Adrenal gland (tissue), 12 donors: Measurements from ENCODE around the gene SPCS3. TPM values are rescaled to one million over a fixed set of nuclear protein-coding genes. Genes with fewer than 3 reads are reported as not detected.
"Not testable (repeated sequence)": the region's sequence is repeated elsewhere in the genome, so short reads cannot be mapped to it uniquely, and the experiment has no call there.

Experiments used
- DNase-seq, 7 donors: peaks; one replicate each; pipeline ENCODE4 v3.0.0-alpha.2; 2019 to 2020
- H3K27ac ChIP-seq, 5 donors: fragments of 200-600 bp; sonication (generic) in 4 of 5; 1 replicate in 3 of 5; 2 replicates in 2 of 5; pipeline versions ENCODE4 v1.5.1 to v1.8.0; 2016 to 2020; ENCODE audit warnings: mild to moderate bottlenecking in 1 of 5
- H3K27me3 ChIP-seq: fragments of 200-600 bp; 2 replicates; pipeline ENCODE4 v1.8.0; 2021
- H3K36me3 ChIP-seq, 2 donors: fragments of 200-600 bp; replicated peaks in 1 of 2; 1 replicate in 1 of 2; 2 replicates in 1 of 2; pipeline versions ENCODE4 v1.5.1 to v1.8.0; 2018 to 2022
- H3K4me1 ChIP-seq, 2 donors: fragments of 200-600 bp; replicated peaks in 1 of 2; 1 replicate in 1 of 2; 2 replicates in 1 of 2; pipeline versions ENCODE4 v1.5.1 to v1.8.0; 2018 to 2021
- H3K4me3 ChIP-seq, 4 donors: fragments of 200-600 bp; sonication (generic) in 3 of 4; one replicate each; pipeline ENCODE4 v1.5.1; 2016 to 2018
- H3K9me3 ChIP-seq, 3 donors: fragments of 200-600 bp; sonication (generic) in 1 of 3; replicated peaks in 1 of 3; 1 replicate in 2 of 3; 2 replicates in 1 of 3; pipeline versions ENCODE4 v1.5.1 to v1.8.0; 2016 to 2021
- POLR2A ChIP-seq, 2 donors: fragments of 450-650 bp; IDR thresholded peaks; one replicate each; pipeline ENCODE4 v1.6.1; 2017; ENCODE audit warnings: antibody characterized with exemption in 2 of 2, mild to moderate bottlenecking in 2 of 2, moderate library complexity in 1 of 2
- WGBS, 4 donors: extraction: QIAGEN DNeasy Blood & Tissue Kit in 2 of 4; methylation state at CpG; one replicate each; pipeline versions ENCODE4 v1.1.5 to v1.1.7; 2013 to 2017; 5-methylcytosine and 5-hydroxymethylcytosine counted together
- intact Hi-C, 2 donors: fragments of 100-400 bp; cut with DNase I; formaldehyde crosslinking; loops; one replicate each; pipeline versions ENCODE4 v1.14.1 to v1.15.0; 2022 to 2023
- polyA plus RNA-seq, 3 donors: library from polyadenylated mRNA; stranded (reverse); fragments of 200-250 nt in 2 of 3; fragments of 350-450 nt in 1 of 3; fragmentation: Illumina TruSeq in 1 of 3; extraction: RNeasy Lipid Tissue Mini Kit (QIAGEN cat#74804) in 1 of 3; gene quantifications; one replicate each; pipeline ENCODE4 v1.2.3, GENCODE V29; 2013 to 2014
- total RNA-seq, 9 donors: library from RNA; depleted of rRNA in 4 of 9; stranded (reverse); fragments of >200 nt in 4 of 9; fragments of 120-200 nt in 1 of 9; fragmentation: NEBNext Ultra II Directional in 1 of 9; extraction: Animal tissue kit (Norgen Biotek cat#: 25700) in 1 of 9; gene quantifications; one replicate each; pipeline versions ENCODE4 v1.1.0 to v1.2.4, GENCODE V29; 2013 to 2023
- TF ChIP-seq, protein P1 (sequence below), 6 experiments: fragments of 450-650 bp in 4 of 6; fragments of 200-600 bp in 2 of 6; sonication (generic) in 1 of 6; IDR thresholded peaks; 1 replicate in 5 of 6; 2 replicates in 1 of 6; pipeline versions ENCODE4 v1.5.1 to v1.8.0; 2016 to 2021; ENCODE audit warnings: antibody characterized with exemption in 6 of 6, mild to moderate bottlenecking in 2 of 6, moderate library complexity in 1 of 6
- donor health status: healthy with polysubstance abuse.
- donor health status: Bipolar disorder and iron deficiency.
- donor health status: DM: yes; HTN: yes; CAD: no.
- donor health status: DM: no; HTN: no; CAD: no.
- donor health status: DM: no; HTN: no; CAD: no.
- donor health status: DM: yes; HTN: yes; CAD: no.

The SPCS3 gene
- total and polyA plus RNA-seq, 12 donors: 8.4 to 144 (median 49.1) TPM

- Histone ChIP-seq H3K27me3 (no peaks in the 10 kb centered on the region), H3K27ac (no peak overlapping the region), H3K36me3 (no peaks in the 10 kb centered on the region), H3K9me3 (no peaks in the 10 kb centered on the region), H3K4me1 (no peaks in the 10 kb centered on the region), H3K4me3 (no peak overlapping the region)
- 85 to 91% (median 87%) methylated on average over 6 of the region's 6 CpGs for WGBS, 4 donors
- no peak for DNase-seq
- TF ChIP-seq POLR2A (IDR thresholded peaks at IDR 0.05): no peak
- TF ChIP-seq, protein P1, sequence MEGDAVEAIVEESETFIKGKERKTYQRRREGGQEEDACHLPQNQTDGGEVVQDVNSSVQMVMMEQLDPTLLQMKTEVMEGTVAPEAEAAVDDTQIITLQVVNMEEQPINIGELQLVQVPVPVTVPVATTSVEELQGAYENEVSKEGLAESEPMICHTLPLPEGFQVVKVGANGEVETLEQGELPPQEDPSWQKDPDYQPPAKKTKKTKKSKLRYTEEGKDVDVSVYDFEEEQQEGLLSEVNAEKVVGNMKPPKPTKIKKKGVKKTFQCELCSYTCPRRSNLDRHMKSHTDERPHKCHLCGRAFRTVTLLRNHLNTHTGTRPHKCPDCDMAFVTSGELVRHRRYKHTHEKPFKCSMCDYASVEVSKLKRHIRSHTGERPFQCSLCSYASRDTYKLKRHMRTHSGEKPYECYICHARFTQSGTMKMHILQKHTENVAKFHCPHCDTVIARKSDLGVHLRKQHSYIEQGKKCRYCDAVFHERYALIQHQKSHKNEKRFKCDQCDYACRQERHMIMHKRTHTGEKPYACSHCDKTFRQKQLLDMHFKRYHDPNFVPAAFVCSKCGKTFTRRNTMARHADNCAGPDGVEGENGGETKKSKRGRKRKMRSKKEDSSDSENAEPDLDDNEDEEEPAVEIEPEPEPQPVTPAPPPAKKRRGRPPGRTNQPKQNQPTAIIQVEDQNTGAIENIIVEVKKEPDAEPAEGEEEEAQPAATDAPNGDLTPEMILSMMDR (IDR thresholded peaks at IDR 0.05): no peak
- intact Hi-C loops: no loop called here
Observed at GRCh38 chr4:176289561-176289960, 30.2 kb upstream of the SPCS3 start.

- Histone ChIP-seq H3K27ac (no peak overlapping the region), H3K27me3 (no peaks in the 10 kb centered on the region), H3K9me3 (no peaks in the 10 kb centered on the region), H3K4me1 (no peaks in the 10 kb centered on the region), H3K36me3 (no peaks in the 10 kb centered on the region), H3K4me3 (no peak overlapping the region)
- no peak for DNase-seq
- no peak for TF ChIP-seq POLR2A (IDR thresholded peaks at IDR 0.05)
- TF ChIP-seq, protein P1 (IDR thresholded peaks at IDR 0.05): no peak
- intact Hi-C loops: no loop called here
- WGBS, 4 donors: 84 to 90% (median 88%) methylated on average over 3 of the region's 3 CpGs
Observed at GRCh38 chr4:176290520-176290919, 29.2 kb upstream of the SPCS3 start.

GRCh38 chr4:176291748-176292147 is 28.0 kb upstream of the SPCS3 start:
- 69 to 80% (median 77%) methylated on average over 3 of the region's 3 CpGs for WGBS, 4 donors
- H3K4me3 ChIP-seq: no peak overlapping the region

GRCh38 chr4:176292920-176293319 is 26.8 kb upstream of the SPCS3 start:
- H3K36me3 ChIP-seq: no peaks in the 10 kb centered on the region
- intact Hi-C loops: no loop called here
- DNase-seq: no peak
- no peak for TF ChIP-seq POLR2A (IDR thresholded peaks at IDR 0.05)
- no peak overlapping the region for H3K4me3 ChIP-seq
- no peaks in the 10 kb centered on the region for H3K9me3 ChIP-seq
- H3K27ac ChIP-seq: no peak overlapping the region
- WGBS, 4 donors: 67 to 94% (median 89%) methylated on average over 1 of the region's 1 CpG
- no peaks in the 10 kb centered on the region for H3K4me1 ChIP-seq
- H3K27me3 ChIP-seq: no peaks in the 10 kb centered on the region

More at GRCh38 chr4:176291748-176292147, 28.0 kb upstream of the SPCS3 start:
- H3K4me1 ChIP-seq: no peaks in the 10 kb centered on the region
- no peak for DNase-seq
- H3K27me3 ChIP-seq: no peaks in the 10 kb centered on the region
- intact Hi-C loops: no loop called here
- no peaks in the 10 kb centered on the region for H3K9me3 ChIP-seq
- H3K27ac ChIP-seq: no peak overlapping the region
- no peaks in the 10 kb centered on the region for H3K36me3 ChIP-seq
- no peak for TF ChIP-seq POLR2A (IDR thresholded peaks at IDR 0.05)
- TF ChIP-seq, protein P1 (IDR thresholded peaks at IDR 0.05): no peak

DNA sequence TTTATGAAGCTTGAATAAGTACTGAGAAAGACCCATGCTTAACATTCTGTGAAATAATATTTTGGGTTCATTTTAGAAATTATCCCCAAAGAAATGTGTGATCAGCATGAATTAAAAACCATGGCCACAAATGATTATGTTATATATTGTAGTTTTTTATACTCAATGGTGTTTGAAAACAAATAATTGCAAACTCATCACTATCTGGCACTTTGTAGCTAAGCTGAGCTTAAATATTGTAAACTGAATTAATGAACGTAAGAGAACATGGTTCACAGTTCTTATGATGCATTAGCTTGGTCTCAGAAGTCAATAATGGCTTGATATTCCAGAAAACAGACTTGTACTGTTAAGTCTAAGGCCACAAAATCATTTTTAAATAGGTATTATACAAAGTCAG is 26.1 kb upstream of the SPCS3 start:
- Histone ChIP-seq H3K9me3 (no peaks in the 10 kb centered on the region), H3K36me3 (no peaks in the 10 kb centered on the region), H3K4me3 (no peak overlapping the region), H3K27me3 (no peaks in the 10 kb centered on the region), H3K4me1 (no peaks in the 10 kb centered on the region), H3K27ac (no peak overlapping the region)
- TF ChIP-seq, protein P1 (IDR thresholded peaks at IDR 0.05): no peak
- no peak for TF ChIP-seq POLR2A (IDR thresholded peaks at IDR 0.05)
- intact Hi-C loops: no loop called here
- 76 to 85% (median 77%) methylated on average over 1 of the region's 1 CpG for WGBS, 4 donors
- no peak for DNase-seq

DNA sequence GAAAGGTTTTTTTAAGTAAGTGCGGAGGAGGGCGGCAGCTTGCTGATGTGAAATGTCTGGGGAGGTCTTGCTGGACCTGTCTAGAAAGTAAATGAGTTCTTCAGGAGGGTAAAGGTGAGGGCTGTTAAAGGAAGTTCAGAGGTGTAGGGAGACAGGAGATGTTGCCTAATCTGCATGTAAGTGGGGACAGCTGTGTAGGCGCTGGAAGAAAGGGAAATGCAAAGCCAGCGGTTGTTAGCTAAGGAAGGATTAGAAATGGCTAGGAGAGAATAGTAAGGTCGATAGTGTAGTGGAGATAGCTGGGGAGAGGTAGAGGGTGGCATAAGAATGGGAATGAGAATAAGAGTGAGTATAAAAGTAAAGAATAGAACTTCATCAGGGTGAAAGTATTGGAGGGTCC is 23.9 kb upstream of the SPCS3 start:
- intact Hi-C loops, DNase-seq, H3K4me3 ChIP-seq, H3K27ac ChIP-seq, H3K27me3 ChIP-seq, H3K9me3 ChIP-seq, H3K4me1 ChIP-seq, H3K36me3 ChIP-seq: not testable (repeated sequence)
- 51 to 67% (median 62%) methylated on average over 5 of the region's 5 CpGs for WGBS, 4 donors
